COLO829 (cell line): ENCODE measurements around the gene RPS6KA5.
"Not testable (repeated sequence)": the region's sequence is repeated elsewhere in the genome, so short reads cannot be mapped to it uniquely, and the experiment has no call there.

Source experiments
- DNase-seq: peaks from one replicate; pipeline ENCODE4 v3.0.0; 2012; ENCODE audit warnings: low spot score

Gene RPS6KA5

DNA sequence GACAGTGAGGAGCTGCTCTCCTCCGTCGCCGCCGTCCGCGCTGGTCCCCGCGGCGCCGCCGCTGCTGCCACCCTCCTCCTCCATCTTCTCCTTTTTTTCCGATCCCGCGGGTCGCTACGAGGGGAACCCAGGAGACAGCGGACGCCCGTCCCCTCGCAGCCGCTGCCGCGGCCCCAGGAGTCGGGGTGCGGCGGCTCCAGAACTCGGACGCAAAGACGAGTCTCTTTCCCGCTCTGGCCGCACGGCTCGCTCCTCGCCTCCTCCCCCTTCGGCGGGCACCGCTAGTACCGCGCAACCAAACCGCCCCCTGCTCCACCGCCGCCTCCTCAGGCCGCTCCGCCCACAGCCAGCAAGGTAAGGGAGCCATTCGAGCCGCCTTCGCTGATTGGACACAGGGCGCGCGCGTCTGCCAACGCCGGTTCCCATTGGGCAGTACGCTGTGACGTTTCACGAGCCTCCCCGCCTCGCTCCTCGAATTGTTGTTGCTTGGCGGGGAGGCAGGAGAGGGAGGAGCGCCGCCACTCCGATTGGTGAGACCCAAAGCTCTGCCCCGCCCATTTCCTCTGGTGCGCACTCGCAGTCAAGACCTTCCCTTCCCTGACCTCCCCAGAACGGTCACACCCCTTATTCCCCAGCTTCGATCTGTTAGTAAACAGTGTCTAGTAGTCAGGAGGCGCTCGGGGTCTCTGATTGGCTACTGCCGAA lies at the start of gene RPS6KA5:
Gene RPS6KA5, minus strand, starts transcription at position 291 of the 705 bp plus-strand sequence. Its CDS starts 207 bp downstream, at position 84.
- DNase-seq, result peak; percentile 98

DNA sequence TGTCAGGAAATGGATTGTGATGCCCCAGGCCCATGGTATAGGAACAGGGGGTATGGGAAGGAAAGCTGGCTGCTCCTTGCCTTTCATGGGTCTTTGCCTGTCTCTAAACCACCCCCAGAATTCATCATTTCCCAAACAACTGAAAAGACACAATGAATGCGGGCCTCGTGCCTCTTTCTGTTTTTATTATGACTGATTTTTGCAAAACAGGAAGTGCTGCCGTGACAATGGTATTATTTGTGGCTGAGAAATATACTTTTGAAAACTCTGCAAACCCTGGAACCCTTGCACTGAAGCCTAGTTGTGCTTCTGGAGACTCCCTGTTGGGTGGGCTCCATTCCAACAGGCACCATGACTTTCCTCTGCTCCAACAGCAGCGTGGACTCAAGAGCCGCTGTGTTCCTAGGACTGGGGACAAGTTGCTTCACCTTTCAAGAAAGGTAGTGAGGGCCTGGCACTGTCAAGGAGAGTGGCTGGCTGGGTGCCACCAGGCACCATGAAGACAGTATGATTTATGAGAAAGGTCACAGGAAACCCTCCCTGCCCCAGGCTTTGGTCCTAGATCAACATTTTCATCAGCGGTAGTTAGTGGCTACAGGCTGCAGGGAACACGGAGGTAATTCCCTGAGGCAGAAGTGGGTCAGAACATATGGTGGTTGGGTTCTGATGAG lies 48.6 kb upstream of the RPS6KA5 start:
- no peak for DNase-seq

DNA sequence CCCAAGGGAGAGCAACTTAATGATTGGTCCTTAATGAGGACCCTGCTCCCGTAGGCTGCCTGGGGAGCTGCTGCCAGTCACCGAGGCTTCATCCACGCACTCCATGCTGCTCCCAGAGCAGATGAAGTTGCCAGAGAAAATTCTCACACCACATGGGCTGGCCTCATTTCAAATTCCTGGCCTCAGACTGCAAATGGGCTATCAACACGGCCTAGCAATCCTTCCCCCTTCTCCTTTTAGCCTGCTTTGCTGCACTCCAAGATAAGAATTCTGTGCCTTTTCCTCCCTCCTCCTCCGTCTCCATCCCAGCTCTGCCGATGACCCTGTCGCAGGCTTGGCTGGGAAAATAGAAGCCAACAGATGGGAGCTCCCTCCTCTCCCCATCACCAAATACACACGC lies 42.7 kb upstream of the RPS6KA5 start:
- DNase-seq, result no peak

DNA sequence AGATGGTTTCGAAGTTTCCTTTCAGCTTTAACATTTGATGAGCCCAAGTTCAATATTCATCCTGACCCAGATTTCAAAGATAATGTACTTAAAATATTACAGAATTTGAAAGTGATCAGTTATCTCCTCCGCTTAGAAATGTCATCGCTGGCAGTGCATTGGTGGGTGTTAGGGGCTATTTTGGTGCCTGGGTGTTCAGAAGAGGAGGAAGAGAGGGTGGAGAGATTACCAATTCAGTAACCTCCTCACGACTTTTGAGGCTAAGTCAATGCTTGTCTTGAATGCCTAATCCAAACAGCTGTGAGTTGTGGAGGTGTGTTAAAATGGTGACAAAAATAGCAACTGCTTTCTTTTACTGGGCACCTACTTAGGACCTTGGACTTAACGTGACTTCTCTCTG lies 39.7 kb upstream of the RPS6KA5 start:
- no peak for DNase-seq

DNA sequence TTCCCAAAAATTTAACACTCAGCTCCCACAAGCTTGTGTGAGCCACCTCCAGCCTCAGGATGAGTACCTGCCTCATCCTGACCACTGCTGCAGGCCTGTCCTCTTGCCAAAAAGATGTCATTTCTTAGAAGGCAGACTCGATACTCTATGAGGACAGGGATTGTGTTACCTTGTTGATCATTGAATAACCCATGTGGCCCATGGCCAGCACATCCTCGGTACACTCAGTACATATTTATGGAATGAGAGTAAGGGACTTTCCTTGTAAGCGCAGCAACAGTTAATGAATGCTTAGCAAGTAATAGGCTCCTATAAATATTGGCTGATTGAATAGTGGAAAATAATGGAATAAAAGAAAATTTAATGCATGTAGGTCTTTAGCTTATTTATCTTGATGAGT lies 38.1 kb upstream of the RPS6KA5 start:
- no peak for DNase-seq

DNA sequence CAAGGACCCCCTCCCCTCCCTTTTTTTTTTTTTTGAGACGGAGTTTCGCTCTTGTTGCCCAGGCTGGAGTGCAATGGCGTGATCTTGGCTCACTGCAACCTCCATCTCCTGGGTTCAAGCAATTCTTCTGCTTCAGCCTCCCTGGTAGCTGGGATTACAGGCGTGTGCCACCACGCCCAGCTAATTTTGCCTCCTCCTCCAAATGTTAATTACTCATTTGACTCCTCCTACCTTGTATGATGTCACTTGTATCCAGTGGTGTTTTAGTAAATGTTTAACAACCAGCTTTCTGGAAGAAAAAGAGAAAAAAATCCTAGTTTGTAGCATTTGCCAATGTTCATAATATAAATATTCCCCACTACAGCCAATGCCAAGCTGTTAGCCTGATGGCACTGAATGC lies 37.2 kb upstream of the RPS6KA5 start:
- DNase-seq, result not testable (repeated sequence)

DNA sequence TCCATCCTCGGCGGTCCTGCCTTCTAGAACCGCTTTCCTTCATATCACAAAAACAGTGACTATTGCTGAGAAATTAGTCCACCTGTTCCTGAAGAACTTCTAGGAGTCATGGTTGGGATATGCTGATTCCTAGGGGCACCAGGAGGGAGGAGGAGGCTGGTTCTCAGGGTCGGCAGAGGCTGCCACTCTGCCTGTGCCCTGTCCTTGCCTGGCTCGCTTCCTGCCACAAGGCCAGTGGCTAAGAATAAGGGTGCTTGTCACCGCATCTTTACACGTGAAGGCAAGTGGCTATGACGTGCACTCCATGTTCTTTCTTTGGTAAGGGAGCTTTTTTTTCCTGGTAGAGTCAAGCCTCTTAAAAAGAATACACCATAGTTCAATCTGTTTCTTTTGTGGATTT lies 34.7 kb upstream of the RPS6KA5 start:
- no peak for DNase-seq

DNA sequence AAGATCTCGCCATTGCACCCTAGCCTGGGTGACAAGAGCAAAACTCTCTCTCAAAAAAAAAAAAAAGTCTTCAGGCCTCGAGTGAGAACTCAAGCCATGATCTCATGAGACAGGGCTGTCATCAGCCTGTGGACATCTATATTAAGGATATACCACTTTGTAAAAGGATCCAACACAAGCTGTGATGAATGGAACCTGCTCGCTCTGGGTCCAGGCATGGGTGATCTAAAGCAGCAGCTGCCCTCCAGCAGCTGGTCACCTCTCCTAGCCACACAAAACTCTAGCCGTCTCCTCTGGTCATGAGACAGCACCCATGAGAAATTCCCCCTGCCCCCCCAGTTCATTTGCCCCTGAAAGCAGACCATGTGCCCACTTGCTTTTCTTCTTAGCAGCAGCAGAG lies 34.3 kb upstream of the RPS6KA5 start:
- no peak for DNase-seq

DNA sequence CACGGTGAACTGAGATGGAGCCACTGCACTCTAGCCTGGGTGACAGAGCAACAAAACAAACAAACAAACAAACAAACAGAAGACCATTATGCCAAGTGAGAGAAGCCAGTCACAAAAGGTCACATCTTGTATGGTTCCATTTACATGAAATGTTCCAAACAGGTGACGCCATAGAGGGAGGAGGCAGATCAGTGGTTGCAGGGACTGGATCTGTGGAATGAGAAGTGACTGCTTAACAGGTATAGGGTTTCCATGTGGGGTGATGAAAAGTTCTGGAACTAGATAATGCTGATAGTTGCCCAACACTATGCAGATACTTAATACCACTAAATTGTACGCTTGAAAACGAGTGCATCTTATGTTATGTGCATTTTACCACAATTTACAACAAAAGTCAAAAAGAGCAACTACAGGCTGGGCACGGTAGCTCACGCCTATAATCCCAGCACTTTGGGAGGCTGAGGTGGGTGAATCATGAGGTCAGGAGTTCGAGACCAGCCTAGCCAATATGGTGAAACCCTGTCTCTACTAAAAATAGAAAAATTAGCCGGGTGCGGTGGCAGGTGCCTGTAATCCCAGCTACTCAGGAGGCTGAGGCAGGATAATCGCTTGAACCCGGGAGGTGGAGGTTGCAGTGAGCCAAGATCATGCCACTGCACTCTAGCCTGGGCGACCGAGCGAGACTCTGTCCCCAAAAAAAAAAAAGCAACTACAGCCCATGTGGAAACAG lies 33.5 kb upstream of the RPS6KA5 start:
- DNase-seq, result not testable (repeated sequence)

DNA sequence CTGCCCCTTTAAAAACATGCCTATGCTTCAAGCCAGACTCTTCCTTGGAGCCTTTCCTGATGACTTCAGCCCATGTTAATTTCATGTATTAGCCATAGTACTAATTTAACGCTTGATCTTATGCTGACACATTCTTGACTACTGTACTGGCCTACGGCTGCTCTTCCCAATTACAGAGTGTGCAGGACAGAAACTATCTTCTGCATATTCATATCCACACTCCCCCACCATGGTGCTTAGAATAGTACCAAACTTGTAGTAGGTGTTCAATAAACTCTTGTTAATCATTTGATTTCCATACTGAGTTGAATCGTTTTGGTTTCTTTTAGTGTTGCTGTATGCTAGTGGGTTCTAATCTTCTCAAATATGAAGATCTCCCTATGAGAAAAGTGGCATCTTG lies 31.6 kb upstream of the RPS6KA5 start:
- DNase-seq, result no peak

DNA sequence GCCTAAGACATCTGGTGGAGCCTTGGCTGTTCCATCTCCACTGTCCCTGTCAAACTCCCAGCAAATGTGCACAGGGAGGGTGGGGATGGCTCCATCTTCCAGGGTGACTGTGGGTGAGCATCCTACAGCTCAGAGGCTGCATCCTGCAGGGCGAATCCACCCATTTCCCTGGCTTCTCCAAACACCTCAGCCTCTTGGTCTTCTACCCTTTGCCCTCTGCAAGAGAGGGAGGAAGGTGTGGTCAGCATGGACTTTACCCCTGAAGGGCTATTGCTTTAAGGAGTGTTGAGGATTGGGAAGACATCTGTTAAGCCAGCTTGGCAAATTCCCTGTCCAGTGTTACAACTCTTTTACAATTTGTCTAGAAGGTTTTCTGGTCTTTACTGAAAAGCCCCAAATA lies 30.3 kb upstream of the RPS6KA5 start:
- no peak for DNase-seq

DNA sequence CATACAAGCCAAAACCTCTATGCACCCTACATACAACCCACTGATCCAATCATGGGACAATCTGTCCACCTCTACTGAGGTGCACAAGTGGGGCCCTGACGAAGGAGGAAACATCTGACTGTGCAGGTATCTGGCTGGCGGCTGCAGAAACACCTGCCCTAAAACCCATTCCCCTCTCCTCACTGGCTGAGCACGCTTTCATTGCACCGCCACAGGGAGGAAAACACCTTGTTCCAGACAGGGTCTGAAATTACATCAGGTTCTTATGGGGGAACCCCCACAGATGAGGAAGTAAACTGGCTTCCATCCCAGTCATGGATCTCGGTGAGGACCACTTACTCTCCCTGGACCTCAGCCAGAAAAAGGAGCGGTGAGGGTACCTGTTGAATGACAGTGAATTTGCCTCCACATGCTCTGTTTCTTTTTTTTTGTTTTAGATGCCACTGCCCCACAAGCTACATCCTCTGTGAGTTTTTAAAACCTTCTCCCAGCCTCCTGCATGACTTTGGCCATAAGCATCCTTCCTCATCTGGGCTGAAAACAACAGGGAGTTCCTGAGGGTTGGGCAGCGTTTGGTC lies 29.6 kb upstream of the RPS6KA5 start:
- no peak for DNase-seq

DNA sequence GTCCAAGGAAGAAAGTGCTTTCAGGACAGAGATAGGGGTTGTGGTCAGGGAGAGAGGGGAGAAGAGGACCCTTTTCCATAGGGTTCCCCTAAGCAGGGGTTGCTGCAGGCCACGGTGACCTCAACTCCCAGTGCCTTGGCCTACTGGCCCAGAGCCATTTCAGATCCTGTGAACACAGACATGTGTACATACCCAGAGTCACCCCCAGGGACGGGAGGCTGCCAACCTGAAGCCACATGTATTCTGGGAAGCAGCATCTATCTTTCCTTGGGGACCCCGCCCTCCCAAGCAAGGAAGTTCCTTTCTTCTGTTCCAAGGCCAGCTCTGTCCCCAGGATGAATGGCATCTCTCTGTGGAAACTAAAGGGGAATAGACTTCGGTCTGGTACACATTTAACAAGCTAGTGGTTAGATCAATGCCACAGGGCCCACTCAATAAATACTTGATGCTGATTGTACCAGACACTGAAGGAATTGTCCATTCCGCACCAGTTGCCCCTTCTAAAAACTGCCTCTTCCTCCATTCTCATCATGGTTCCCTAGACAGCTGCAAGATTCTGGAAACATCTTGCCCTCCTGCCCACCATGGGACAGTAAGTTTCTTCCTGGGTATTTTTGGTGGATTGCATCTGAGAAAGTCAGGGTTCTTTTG lies 28.3 kb upstream of the RPS6KA5 start:
- DNase-seq, result no peak

DNA sequence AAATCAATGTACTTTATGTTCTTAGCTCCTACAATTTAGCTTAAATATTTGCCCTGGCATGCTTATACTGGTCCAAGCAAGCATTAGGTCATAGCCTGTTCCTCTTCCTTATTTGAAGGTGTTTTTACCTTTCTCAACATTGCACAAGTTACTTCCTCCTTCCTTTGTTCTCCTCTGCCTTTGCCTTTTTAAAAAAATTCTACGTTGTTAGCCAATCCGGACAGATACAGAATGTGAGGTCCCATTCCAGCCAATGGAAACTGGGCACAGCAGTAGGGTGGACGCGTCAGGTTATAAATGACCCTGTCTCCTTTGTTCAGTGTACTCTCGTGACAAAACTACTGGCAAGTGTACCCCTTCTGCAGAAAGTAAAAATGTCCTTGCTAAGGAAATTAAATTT lies 27.0 kb upstream of the RPS6KA5 start:
- DNase-seq, result not testable (repeated sequence)

DNA sequence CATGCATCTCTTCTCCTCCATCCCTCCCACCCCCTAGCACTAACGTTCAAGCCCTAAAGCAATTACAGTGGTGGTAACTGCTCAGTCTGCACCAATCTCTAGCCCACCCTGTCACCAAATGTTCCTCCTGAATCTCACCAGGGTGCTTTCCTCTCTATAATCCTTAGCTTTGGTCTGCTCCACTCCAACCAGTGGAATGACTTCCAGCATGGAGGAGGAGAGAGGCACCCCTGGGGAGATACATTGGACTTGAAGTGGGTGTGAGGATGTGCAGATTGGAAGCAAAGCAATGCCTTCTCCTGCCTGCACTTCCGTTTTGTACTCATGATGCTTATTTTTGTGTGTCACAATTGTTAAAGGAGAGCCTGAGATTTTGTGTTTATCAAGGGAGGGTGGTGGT lies 24.1 kb upstream of the RPS6KA5 start:
- DNase-seq, result no peak

DNA sequence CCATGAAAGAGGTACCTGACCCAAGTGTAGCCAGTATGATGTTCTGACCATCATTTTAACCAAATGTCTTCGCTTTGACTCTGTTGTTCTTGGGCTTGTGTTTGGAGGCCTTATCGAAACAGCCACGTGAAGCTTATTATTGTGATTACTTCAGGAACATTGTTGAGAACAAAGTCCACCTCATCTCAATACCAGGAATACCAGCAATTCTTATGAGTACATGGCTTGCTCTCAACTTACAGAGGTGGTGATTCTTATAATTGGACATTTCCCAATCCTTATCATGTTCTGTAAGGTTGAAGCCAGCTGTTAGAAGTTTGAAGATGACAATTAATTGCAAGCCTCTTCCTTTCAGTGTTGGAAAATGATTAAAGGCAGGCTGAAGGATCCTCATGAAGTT lies 21.8 kb upstream of the RPS6KA5 start:
- DNase-seq, result no peak

DNA sequence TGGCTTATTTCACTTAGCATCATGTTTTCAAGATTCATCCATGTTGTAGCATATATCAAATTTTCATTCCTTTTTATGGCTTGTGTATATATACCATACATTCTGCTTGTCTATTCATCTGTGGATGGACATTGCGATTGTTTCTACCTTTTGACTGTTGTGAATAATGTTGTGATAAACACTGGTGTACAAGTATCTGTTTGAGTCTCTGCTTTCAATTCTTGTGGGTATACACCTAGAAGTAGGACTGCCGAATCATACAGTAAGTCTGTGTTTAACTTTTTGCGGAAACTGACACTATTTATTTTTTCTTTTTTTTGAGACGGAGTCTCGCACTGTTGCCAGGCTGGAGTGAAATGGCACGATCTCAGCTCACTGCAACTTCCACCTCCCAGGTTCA lies 19.6 kb upstream of the RPS6KA5 start:
- DNase-seq, result no peak

DNA sequence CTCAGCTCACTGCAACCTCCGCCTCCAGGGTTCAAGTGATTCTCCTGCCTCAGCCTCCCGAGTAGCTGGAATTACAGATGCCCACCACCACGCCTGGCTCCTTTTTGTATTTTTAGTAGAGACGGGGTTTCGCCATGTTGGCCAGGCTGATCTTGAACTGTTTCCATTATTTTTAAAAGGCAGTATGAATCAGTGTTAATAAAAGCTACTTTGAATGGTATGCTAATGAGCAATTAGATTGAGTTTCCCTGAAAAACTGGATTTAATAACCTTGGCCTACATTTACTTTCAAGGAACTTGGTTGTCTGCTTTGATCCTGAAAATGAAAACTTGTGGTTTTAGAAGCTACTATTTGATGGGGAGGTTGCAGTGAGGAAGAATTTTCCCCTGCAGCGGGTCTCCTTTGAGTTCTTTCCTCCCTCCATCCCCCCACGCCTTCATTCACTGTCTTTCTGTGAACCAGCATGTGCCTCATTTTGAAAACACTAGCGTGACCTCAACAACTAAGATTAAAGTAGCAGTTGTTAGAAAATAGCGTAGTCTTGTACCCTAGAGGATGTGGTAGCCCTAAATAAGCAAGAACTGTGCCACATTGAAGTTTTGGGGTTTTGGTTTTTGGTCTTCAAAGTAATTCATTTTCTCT lies 17.8 kb upstream of the RPS6KA5 start:
- no peak for DNase-seq

DNA sequence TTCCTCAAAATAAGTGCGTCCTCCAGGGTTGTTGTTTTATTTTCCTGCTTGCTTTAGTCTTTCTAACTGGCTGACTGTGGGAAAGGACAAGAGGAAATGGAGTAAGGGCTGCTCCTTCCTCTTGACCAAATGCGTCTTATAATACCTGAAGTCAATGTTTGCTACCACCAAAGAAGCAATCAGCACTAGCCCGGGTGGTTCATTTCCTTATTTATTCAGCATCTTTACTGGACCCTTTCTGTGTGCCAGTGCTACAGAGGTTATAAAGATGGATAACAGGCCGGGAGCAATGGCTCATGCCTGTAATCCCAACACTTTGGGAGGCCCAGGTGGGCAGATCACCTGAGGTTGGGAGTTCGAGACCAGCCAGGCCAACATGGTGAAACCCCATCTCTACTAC lies 15.1 kb upstream of the RPS6KA5 start:
- no peak for DNase-seq

DNA sequence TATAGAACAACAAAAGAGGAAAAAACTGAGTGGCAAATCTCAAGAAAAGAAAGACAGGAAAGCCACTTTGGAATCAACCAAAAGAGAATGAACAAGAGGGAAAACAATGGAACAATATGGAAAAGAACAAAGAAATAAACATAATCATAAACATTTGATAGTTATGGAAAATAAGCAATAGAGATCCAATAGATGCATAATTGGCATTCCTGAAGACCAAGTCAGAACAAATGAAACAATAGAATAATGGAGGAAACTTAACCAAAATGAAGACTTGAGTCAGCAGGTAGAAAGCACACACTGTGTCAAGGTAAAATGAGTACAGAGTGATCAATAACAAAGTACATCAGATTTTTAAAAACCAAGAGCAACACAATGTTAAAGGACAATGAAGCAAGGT lies 10.1 kb upstream of the RPS6KA5 start:
- DNase-seq, result no peak

DNA sequence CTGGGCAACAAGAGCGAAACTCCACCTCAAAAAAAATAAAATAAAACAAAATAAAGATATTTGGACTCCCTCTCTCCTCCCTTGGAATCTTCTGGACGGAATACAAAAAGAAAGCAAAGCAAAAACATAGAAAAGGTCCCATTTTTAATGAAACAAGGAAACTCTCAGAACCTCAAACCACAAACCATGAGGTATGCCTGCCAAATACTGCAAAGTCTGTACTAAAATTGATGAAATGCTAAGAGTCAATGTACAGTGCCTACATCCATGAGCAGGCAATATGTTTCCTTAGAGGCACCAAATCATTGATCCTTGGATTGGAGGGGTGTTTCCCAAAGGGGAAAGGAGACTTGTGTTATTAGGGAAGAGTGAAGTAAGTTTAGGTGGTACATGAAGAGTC lies 8.2 kb upstream of the RPS6KA5 start:
- DNase-seq, result no peak

DNA sequence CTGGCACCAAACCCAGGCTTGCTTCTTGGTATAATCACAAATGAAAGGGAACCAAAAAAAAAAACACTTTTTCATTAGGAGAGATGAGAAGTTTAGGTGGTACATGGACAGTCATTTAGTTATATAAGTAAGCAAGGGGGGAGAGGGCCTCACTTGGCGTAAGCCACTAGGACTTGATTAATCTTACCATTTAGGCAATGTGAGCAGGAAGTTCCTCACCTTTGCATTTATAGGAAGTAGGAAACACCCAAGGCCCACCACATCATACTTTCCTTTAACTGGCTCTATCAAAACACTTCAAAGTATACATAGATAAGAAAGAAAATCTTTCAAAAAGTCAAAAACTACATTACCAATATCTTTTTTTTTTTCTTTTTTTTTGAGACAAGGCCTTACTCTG lies 6.7 kb upstream of the RPS6KA5 start:
- DNase-seq, result no peak
